T-helper 9 cell (primary cell): ENCODE results near the gene PSMA8.
A peak's percentile ranks its signal among the peaks of the same experiment; 100 is the strongest.
"Not testable (repeated sequence)": the region's sequence is repeated elsewhere in the genome, so short reads cannot be mapped to it uniquely, and the experiment has no call there.

Experiments used
- DNase-seq: peaks from one replicate; pipeline ENCODE4 v3.0.0-alpha.2; 2020
- total RNA-seq, 2 donors: gene quantifications; one replicate each; lab custom pipeline; 2026; lab: John Stamatoyannopoulos, UW

The PSMA8 gene
- total RNA-seq: 0.24 to 0.77 reads per million in 2 donors

- peak; percentile 26 for DNase-seq
These were observed at the start of gene PSMA8 for GRCh38 chr18:26133652-26134051. PSMA8 (plus strand) TSS chr18:26133869; CDS start chr18:26133966, 97 bp downstream.

DNA sequence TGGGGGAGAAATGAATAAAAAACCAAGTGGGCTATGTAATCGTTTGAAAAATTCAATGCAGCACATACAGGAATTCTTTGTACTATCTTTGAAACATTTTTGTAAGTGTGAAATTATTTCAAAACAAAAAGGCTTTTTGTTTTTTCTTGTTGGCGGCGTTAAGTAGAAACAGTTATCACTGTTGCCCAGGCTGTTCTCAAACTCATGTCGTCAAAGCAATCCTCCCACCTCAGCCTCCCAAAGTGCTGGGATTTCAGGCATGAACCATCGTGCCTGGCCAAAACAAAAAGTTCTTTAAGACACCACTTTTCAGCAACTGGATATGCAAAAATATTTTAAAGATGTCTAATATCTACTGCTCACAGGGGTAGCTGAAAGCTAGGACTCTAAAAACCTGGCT lies 48.6 kb upstream of the PSMA8 start:
- no peak for DNase-seq

DNA sequence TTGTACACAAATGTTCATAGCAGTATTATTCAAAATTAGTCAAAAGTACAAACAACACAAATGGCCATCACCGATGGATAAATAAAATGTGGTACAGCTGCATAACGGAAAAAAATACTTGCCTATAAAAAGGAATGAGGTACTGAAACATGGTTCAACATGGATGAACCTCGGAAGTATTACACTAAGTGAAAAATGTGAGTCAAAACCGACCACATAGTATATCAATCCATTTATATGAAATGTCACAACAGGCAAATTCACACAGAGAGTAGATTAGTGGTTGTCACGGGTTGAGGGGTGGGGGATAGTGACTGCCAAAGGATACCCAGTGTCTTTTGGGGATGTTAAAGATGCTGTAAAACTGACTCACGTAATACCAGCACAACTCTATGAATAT lies 46.7 kb upstream of the PSMA8 start:
- no peak for DNase-seq

GRCh38 chr18:26088487-26088886 lies 45.2 kb upstream of the PSMA8 start:
- no peak for DNase-seq

DNA sequence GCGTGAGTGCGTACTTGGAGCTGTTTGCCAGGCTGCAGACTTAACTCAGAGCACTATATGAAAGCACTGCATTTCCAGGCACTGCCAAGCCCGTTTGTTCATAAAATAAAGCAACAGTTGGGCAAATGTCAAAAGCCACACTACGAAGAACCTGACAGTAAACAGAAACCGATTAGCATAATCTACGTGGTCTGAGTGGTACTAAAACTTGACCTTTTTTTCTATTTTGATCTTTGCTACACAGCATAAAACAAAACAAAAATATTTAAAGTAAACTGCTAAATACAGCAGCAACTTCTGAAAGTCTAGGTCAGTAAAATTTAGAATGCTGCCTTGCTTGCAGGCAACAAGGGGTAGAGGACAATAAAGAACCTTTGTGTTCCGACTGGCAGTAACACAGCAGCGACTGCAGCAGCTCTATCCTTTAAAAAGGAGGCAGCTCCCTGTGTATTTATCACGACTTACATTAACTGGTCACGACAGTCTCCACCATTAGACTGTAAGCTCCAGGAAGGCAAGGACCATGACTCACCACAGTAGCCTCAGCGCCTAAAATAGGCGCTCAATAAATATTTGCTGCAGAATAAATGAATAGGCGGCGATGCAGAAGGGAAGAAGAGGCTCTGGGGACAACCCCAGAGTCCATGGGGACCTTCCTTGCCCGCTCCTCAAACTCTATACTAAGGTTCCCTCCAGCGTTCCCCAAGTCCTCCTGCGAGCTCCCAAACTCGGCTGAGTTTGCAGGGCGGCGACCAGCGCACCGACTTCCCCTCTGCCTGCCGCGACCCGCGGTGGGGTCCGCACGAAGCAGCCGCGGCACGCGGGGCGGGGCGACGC lies 44.2 kb upstream of the PSMA8 start:
- DNase-seq: no peak

DNA sequence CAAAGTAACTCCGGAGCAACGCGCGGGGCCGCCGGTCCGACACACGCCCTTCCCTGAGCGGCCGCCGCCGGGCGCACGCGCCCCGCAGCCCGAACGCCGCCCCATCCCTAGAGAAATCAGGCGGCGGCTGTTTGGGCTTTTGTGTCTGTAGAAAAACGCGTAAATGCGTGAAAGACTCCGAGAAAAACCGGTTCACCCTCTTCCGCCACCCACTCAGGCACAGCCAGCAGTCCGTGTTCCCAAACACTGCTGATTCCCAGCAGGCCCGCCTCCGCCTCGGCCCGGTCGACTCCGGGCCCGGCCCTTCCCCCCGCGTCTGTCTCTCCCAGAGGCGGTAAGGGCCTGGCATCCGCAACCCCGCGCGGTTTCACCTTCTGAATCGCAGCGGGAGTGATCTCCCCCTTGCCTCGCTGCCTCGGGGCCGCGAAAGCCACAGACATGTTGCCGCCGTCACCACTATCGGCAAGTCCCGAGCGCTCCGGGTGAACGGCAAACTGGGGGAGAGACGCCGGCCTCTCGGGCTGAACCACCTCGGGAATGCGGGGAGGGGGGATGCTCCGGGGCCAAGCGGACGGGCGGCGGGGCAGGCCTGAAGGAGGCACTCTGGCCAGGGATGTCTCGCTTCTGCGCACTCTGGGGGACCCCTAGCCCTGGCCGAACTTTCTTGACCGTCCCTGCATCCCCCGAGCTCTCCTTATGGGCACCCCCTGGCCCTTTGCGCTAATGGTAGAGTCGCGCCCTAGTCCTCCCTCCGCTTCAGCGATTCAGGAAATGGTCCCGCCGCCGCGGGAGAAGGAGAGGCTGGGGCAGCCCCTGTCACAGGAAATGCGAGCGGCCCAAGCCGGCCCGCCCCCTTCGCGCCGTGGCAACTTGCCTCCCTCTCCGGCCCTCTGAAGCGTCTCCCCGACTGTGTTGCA lies 43.3 kb upstream of the PSMA8 start, which contains the start of gene SS18:
Gene SS18 (minus strand): TSS at position 484 of the 917 bp plus-strand sequence. CDS start 44 bp downstream, at position 440.
- peak; percentile 82 for DNase-seq

- no peak for DNase-seq
These were observed 42.5 kb upstream of the PSMA8 start for GRCh38 chr18:26091047-26091630.

DNA sequence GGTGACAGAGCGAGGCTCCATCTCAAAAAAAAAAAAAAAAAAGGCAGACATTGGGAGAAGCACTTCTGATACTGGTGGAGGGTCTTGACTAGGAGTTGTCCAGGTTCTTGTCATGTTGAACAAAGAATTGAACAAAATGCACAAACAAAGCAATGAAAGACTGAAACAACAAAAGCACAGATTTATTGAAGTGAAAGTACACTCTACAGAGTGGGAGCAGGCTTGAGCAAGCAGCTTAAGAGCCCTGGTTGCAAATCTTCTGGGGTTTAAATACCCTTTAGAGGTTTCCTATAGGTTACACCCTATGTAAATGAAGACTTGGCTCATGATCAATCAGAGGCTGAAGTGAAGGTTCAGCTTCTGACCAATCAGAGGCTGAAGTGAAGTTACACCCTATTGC lies 36.8 kb upstream of the PSMA8 start:
- no peak for DNase-seq

DNA sequence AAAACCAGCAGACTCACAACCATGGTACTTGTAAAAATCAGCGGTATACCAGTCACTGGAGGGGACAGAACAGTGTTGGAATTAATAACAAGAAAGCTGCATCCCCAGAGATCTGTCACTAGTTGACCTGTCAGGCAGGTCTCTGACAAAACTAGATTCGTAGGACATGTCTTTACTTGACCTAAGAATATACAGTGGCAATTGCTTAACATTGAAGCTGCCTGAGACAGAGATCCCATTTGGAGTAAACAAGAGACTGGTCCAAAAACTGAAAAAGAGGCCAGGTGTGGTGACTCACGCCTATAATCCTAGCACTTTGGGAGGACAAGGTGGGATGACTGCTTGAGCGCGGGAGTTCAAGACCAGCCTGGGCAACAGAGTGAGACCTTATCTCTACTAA lies 36.1 kb upstream of the PSMA8 start:
- no peak for DNase-seq

DNA sequence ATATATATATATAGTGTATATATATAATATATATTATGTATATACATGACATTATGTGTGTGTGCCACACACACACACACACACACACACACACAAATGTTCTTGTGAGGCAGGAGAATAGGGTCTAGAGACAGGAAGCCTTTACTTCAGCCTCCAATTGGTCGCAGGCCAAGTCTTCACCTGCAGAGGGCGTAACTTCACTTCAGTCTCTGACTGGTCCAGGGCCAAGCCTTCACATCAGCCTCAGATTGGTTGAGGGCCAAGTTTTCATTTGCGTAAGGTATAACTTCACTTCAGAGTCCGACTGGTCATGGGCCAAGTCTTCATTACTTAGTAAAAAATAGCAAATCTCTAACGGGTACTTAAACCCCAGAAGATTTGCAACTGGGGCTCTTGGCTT lies 30.1 kb upstream of the PSMA8 start:
- no peak for DNase-seq

GRCh38 chr18:26104035-26104434 lies 29.6 kb upstream of the PSMA8 start:
- no peak for DNase-seq

DNA sequence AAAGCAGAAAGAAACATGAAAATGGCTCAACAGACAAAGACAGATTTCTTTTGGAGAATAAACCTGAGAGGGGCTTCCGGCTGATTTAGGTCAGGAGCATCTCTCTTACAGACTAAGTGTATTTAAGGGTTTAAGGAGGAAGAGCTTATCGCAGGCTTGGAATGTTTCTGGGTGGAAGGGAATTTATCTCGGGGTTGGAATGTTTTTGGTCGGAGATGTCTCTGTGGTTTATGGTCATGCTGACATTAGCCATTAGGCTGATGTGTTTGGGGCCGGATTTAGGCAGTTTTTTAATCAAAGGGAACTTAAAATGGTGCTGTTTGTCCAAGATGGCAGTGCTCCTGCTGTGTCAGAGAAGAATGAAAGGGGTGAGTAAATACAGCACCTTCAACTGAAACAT lies 14.4 kb upstream of the PSMA8 start:
- DNase-seq: no peak

DNA sequence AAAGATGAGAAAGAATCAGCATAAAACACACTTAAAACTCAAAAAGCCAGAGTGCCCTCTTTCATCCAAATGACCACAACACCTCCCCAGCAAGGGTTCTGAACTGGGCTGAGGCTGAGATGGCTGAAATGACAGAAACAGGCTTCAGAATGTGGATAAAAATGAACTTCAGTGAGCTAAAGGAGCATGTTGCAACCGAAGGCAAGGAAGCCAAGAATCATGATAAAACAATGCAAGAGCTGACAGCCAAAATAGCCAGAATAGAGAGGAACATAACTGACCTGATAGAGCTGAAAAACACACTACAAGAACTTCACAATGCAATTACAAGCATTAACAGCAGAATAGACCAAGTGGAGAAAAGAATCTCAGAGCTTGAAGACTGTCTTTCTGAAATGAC lies 12.2 kb upstream of the PSMA8 start:
- no peak for DNase-seq

- not testable (repeated sequence) for DNase-seq
These were observed 11.7 kb upstream of the PSMA8 start for GRCh38 chr18:26121994-26122393.

- DNase-seq: no peak
These were observed 5.9 kb upstream of the PSMA8 start for GRCh38 chr18:26127786-26128185.

GRCh38 chr18:26128192-26128591 lies 5.5 kb upstream of the PSMA8 start:
- not testable (repeated sequence) for DNase-seq

DNA sequence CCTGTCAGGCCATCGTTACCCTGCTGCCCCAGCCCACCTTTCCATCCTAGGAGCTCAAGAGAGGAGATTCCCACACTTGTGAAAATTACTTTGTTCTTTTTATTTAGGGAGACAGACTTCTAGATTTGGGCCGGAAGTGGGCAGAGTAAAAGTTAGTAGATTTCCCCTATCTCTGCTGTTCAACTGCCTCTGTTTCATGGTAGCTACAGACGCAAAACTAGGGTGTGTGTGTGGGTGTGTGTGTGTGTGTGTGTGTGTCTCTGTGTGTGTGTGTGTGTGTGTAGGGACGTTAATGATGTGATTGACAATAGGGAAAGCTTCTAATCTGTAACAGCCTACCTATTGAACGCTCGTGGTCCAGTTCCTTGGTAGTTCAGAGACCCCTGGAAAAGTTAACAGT lies 438 bp downstream of the PSMA8 start:
- no peak for DNase-seq

- no peak for DNase-seq
These were observed 1.9 kb downstream of the PSMA8 start for GRCh38 chr18:26135548-26135947.

- no peak for DNase-seq
These were observed 23.7 kb downstream of the PSMA8 start for GRCh38 chr18:26157326-26157725.

DNA sequence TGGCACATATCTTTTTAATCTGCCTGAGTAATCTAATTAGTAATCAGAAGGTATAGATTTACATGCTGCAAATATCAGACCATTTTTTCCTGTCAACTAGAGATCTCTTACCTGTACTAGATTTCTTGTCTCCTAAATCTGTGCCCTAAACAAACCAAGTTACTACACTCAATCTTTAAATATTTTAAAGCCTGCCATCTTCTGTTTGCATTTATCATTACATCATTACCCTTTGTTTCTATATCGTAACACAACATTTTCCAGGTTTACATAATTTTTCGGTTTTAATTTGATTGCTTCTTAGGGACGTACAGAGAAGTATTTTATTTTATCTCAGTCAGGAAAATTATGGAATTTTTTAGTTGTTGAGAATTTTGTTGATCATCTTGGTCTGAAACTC lies 25.7 kb downstream of the PSMA8 start:
- DNase-seq: no peak

DNA sequence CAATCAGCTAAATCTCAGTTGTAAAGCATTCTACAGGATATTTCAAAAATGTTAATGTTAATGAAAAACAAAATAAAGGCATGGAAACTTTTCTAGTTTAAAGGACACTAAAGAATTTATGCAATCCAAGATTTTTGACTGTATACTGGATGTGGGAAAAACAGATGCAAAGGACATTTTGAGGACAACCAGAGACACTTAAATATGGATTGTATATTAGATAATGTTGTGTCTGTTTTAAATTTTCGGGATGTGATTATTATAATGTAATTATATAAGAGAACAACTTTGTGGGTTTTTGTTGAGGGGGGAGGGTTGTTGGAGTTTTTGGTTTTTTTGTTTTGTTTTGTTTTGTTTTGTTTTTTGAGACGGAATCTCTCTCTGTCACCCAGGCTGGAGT lies 30.9 kb downstream of the PSMA8 start:
- DNase-seq: no peak

- DNase-seq: not testable (repeated sequence)
These were observed 33.9 kb downstream of the PSMA8 start for GRCh38 chr18:26167592-26167991.

DNA sequence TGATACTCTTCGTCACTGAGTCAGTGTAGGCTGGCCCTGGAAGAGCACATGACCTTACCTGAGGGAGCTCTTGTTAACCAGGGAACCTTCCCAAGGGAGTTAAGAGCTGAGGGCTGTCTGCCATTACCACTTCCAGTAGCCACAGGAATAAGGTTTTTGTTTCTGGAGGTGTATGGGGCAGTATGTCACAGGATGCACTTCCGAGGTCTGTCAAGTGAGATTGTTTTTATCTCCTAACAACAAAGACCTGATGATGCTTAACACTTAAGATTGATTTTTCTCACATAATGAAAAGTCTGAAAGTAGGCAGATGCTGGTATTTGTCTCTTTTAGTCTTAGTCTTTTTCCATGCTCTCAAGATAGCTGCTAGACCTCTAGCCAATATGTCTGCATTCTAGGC lies 41.8 kb downstream of the PSMA8 start:
- no peak for DNase-seq
